ENCODE measurements around the gene PTPRU.

DNA sequence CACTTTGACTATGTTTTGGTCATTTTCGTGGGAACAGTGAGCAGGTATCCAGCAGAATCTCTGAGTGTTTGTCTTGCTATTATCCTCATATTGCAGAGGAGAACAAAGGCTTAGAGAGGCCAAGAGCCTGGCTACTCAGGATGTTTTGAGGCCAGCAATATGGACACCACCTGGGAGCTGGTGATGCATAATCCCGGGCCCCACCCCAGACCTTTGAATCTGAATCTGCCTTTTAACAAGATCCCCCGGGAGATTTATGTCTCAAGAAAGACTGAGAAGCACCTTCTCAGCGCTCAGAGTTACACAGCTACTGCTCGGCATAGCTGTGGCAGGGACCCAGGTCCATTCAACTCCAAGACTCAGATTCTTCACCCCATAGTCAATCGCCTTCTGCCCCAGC lies 72.8 kb downstream of the PTPRU start:
- TF ChIP-seq, protein P1, sequence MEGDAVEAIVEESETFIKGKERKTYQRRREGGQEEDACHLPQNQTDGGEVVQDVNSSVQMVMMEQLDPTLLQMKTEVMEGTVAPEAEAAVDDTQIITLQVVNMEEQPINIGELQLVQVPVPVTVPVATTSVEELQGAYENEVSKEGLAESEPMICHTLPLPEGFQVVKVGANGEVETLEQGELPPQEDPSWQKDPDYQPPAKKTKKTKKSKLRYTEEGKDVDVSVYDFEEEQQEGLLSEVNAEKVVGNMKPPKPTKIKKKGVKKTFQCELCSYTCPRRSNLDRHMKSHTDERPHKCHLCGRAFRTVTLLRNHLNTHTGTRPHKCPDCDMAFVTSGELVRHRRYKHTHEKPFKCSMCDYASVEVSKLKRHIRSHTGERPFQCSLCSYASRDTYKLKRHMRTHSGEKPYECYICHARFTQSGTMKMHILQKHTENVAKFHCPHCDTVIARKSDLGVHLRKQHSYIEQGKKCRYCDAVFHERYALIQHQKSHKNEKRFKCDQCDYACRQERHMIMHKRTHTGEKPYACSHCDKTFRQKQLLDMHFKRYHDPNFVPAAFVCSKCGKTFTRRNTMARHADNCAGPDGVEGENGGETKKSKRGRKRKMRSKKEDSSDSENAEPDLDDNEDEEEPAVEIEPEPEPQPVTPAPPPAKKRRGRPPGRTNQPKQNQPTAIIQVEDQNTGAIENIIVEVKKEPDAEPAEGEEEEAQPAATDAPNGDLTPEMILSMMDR (conservative IDR thresholded peaks at IDR 0.05; ENCODE audit: low read length), result no peak
- no peak for TF ChIP-seq EZH2phosphoT487 (IDR thresholded peaks at IDR 0.05; ENCODE audit: borderline replicate concordance)

Data from Loucy (cell line).